HEK293 (cell line): Measurements from ENCODE around the gene ANGPTL8.

Source experiments
- CTCF ChIA-PET: fragments of 350-600 bp; formaldehyde crosslinking; extraction: SDS; loops from one replicate; lab custom pipeline; 2021; ENCODE audit warnings: antibody characterized with exemption; lab: Yijun Ruan, JAX
- POLR2A ChIA-PET: fragments of 300-600 bp; formaldehyde crosslinking; extraction: SDS; loops from one replicate; lab custom pipeline; 2020; ENCODE audit warnings: antibody characterized with exemption, inconsistent platforms; lab: Yijun Ruan, JAX
- H3K27ac ChIP-seq: fragments of 200-500 bp; sonication (Bioruptor generic); 2 replicates; pipeline ENCODE4 v1.5.1; 2014; ENCODE audit warnings: low read depth, low read length, control low read depth, inconsistent platforms; ENCODE audit errors: extremely low read depth
- H3K36me3 ChIP-seq, 2 experiments: fragments of 200-500 bp in 1 of 2; sonication (Bioruptor generic) in 1 of 2; 1 replicate in 1 of 2; 2 replicates in 1 of 2; pipeline ENCODE4 v1.5.1; 2014 to 2017; ENCODE audit warnings: inconsistent platforms in 2 of 2, low read length in 2 of 2; ENCODE audit not compliant: control insufficient read depth in 2 of 2, insufficient read depth in 1 of 2
- H3K4me1 ChIP-seq: fragments of 200-500 bp; sonication (Bioruptor generic); 2 replicates; pipeline ENCODE4 v1.5.1; 2014; ENCODE audit warnings: mild to moderate bottlenecking, low read length, inconsistent platforms; ENCODE audit not compliant: control insufficient read depth, insufficient read depth
- H3K4me3 ChIP-seq: 2 replicates; pipeline ENCODE4 v1.5.1; 2011; ENCODE audit warnings: low read depth, mild to moderate bottlenecking, control low read depth, low read length, moderate library complexity
- H3K9me3 ChIP-seq: fragments of 200-500 bp; sonication (Bioruptor generic); 2 replicates; pipeline ENCODE4 v1.5.1; 2014; ENCODE audit warnings: low read depth, low read length, inconsistent platforms; ENCODE audit not compliant: control insufficient read depth, insufficient read depth
- GFI1B ChIP-seq: fragments of 450-650 bp; formaldehyde crosslinking; IDR thresholded peaks from 2 replicates; pipeline ENCODE4 v1.5.1; 2016; ENCODE audit warnings: missing biosample characterization, missing genetic modification characterization
- HOXD13 ChIP-seq: sonication (generic); formaldehyde crosslinking; IDR thresholded peaks from 2 replicates; pipeline ENCODE4 v1.8.0; 2022; ENCODE audit warnings: missing genetic modification reagents, borderline replicate concordance
- OVOL3 ChIP-seq: fragments of 450-650 bp; formaldehyde crosslinking; IDR thresholded peaks from 2 replicates; pipeline ENCODE4 v1.5.1; 2016; ENCODE audit warnings: missing biosample characterization, missing genetic modification characterization
- SCRT2 ChIP-seq: fragments of 450-650 bp; formaldehyde crosslinking; IDR thresholded peaks from 2 replicates; pipeline ENCODE4 v1.5.1; 2016; ENCODE audit warnings: missing biosample characterization, missing genetic modification characterization
- ZBTB21 ChIP-seq: fragments of 450-650 bp; formaldehyde crosslinking; IDR thresholded peaks from 2 replicates; pipeline ENCODE4 v1.5.1; 2017; ENCODE audit warnings: missing biosample characterization, missing genetic modification characterization
- ZNF2 ChIP-seq: fragments of 450-650 bp; formaldehyde crosslinking; IDR thresholded peaks from 2 replicates; pipeline ENCODE4 v1.5.1; 2016; ENCODE audit warnings: missing biosample characterization, missing genetic modification characterization
- ZNF202 ChIP-seq: fragments of 450-650 bp; formaldehyde crosslinking; IDR thresholded peaks from 2 replicates; pipeline ENCODE4 v1.5.1; 2016; ENCODE audit warnings: missing biosample characterization, missing genetic modification characterization, borderline replicate concordance
- ZNF324 ChIP-seq: fragments of 450-650 bp; formaldehyde crosslinking; IDR thresholded peaks from 2 replicates; pipeline ENCODE4 v1.5.1; 2016; ENCODE audit warnings: missing biosample characterization, missing genetic modification characterization
- ZNF341 ChIP-seq: fragments of 450-650 bp; formaldehyde crosslinking; IDR thresholded peaks from 2 replicates; pipeline ENCODE4; 2016; ENCODE audit warnings: low read depth, missing biosample characterization, missing genetic modification characterization
- ZNF548 ChIP-seq: fragments of 450-650 bp; formaldehyde crosslinking; IDR thresholded peaks from 2 replicates; pipeline ENCODE4 v1.5.1; 2016; ENCODE audit warnings: missing biosample characterization, missing genetic modification characterization
- ZNF560 ChIP-seq: fragments of 450-650 bp; formaldehyde crosslinking; IDR thresholded peaks from 2 replicates; pipeline ENCODE4 v1.5.1; 2017; ENCODE audit warnings: missing biosample characterization, missing genetic modification characterization, borderline replicate concordance
- ZNF561 ChIP-seq: fragments of 450-650 bp; IDR thresholded peaks from 2 replicates; pipeline ENCODE4 v1.5.1; 2018; ENCODE audit warnings: missing biosample characterization, missing genetic modification characterization, borderline replicate concordance
- ZNF658 ChIP-seq: fragments of 450-650 bp; formaldehyde crosslinking; IDR thresholded peaks from 2 replicates; pipeline ENCODE4; 2016; ENCODE audit warnings: missing biosample characterization, missing genetic modification characterization
- ZNF707 ChIP-seq: fragments of 450-650 bp; formaldehyde crosslinking; IDR thresholded peaks from 2 replicates; pipeline ENCODE4 v1.5.1; 2016; ENCODE audit warnings: missing biosample characterization, missing genetic modification characterization
- ZNF747 ChIP-seq: fragments of 450-650 bp; formaldehyde crosslinking; IDR thresholded peaks from 2 replicates; pipeline ENCODE4 v1.5.1; 2016; ENCODE audit warnings: missing biosample characterization, missing genetic modification characterization
- TF ChIP-seq, protein P1 (sequence below): fragments of 450-650 bp; formaldehyde crosslinking; IDR thresholded peaks from 2 replicates; pipeline ENCODE4 v1.5.1; 2016; ENCODE audit warnings: missing biosample characterization, missing genetic modification characterization
- TF ChIP-seq, protein P2 (sequence below): fragments of 450-650 bp; formaldehyde crosslinking; IDR thresholded peaks from 2 replicates; pipeline ENCODE4 v1.5.1; 2016; ENCODE audit warnings: missing biosample characterization, missing genetic modification characterization
- TF ChIP-seq, protein P3 (sequence below): fragments of 450-650 bp; formaldehyde crosslinking; IDR thresholded peaks from 2 replicates; pipeline ENCODE4 v1.5.1; 2016; ENCODE audit warnings: missing biosample characterization, missing genetic modification characterization
- TF ChIP-seq, protein P4 (sequence below): fragments of 450-650 bp; formaldehyde crosslinking; IDR thresholded peaks from 2 replicates; pipeline ENCODE4 v1.5.1; 2016; ENCODE audit warnings: missing biosample characterization, missing genetic modification characterization
- TF ChIP-seq, protein P5 (sequence below): fragments of 450-650 bp; formaldehyde crosslinking; IDR thresholded peaks from 2 replicates; pipeline ENCODE4 v1.5.1; 2016; ENCODE audit warnings: missing biosample characterization, missing genetic modification characterization

ANGPTL8 gene, protein sequence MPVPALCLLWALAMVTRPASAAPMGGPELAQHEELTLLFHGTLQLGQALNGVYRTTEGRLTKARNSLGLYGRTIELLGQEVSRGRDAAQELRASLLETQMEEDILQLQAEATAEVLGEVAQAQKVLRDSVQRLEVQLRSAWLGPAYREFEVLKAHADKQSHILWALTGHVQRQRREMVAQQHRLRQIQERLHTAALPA

DNA sequence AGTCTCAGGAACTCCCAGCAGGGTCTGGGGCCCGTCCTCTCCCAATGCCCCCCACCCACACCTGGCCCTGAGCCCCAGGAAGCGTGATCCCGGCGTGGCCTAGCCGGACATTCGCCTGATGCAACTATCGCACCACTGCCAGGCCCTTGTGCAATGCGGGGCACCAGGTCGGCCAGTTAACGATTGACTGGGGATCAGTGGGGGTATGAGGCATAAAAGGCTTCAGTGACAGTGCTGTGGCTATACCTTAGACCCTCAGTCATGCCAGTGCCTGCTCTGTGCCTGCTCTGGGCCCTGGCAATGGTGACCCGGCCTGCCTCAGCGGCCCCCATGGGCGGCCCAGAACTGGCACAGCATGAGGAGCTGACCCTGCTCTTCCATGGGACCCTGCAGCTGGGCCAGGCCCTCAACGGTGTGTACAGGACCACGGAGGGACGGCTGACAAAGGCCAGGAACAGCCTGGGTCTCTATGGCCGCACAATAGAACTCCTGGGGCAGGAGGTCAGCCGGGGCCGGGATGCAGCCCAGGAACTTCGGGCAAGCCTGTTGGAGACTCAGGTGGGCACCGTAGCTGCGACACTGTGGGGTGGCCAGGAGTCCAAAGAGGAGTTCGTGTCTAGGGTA lies at the start of gene ANGPTL8:
TSS of gene ANGPTL8 (plus strand) at position 243 of the 624 bp plus-strand sequence. CDS start at position 262, 19 bp downstream.
- ChIA-PET CTCF (interaction anchor here (0.6 kb wide), 1 partner anchor 35 kb away, joined by 3 read pairs; no protein-coding TSS in a partner anchor), POLR2A (no interaction called here)
- no peak within 1 kb of the TSS for H3K4me3 ChIP-seq
- peak; percentile 98 for TF ChIP-seq HOXD13
- TF ChIP-seq, protein P1, sequence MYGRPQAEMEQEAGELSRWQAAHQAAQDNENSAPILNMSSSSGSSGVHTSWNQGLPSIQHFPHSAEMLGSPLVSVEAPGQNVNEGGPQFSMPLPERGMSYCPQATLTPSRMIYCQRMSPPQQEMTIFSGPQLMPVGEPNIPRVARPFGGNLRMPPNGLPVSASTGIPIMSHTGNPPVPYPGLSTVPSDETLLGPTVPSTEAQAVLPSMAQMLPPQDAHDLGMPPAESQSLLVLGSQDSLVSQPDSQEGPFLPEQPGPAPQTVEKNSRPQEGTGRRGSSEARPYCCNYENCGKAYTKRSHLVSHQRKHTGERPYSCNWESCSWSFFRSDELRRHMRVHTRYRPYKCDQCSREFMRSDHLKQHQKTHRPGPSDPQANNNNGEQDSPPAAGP (tag by site-specific recombination) = no peak
- no peaks in the 10 kb centered on the region for H3K9me3 ChIP-seq
- H3K36me3 ChIP-seq = peaks cover 0 to 18% of the 10 kb centered on the region in 2 experiments; a peak in 2 of 3 replicates
- H3K27ac ChIP-seq = no peak within 1 kb of the TSS
- H3K4me1 ChIP-seq = no peaks in the 10 kb centered on the region

DNA sequence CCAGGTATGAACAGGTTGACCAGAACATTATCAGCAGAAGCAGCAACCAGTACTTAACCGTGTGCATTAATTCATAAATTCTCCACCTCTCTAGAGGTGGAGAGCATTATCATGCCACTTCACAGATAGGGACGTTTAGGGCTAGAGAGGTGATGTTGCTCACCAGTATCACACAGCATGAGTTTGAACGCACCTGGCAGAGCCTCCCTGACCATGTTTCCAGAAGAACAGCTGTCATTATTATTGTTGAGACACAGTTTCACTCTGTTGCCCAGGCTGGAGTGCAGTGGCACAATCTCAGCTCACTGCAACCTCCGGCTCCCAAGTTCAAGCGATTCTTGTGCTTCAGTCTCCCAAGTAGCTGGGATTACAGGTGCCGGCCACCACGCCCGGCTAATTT lies 48.9 kb upstream of the ANGPTL8 start:
- TF ChIP-seq, protein P2, sequence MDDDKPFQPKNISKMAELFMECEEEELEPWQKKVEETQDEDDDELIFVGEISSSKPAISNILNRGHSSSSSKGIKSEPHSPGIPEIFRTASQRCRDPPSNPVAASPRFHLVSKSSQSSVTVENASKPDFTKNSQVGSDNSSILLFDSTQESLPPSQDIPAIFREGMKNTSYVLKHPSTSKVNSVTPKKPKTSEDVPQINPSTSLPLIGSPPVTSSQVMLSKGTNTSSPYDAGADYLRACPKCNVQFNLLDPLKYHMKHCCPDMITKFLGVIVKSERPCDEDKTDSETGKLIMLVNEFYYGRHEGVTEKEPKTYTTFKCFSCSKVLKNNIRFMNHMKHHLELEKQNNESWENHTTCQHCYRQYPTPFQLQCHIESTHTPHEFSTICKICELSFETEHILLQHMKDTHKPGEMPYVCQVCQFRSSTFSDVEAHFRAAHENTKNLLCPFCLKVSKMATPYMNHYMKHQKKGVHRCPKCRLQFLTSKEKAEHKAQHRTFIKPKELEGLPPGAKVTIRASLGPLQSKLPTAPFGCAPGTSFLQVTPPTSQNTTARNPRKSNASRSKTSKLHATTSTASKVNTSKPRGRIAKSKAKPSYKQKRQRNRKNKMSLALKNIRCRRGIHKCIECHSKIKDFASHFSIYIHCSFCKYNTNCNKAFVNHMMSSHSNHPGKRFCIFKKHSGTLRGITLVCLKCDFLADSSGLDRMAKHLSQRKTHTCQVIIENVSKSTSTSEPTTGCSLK (tag by site-specific recombination) = no peak
- no peak for TF ChIP-seq ZNF560 (tag by site-specific recombination)
- TF ChIP-seq ZNF747 = no peak
- no peak for TF ChIP-seq ZNF658 (tag by site-specific recombination)
- TF ChIP-seq, protein P3, sequence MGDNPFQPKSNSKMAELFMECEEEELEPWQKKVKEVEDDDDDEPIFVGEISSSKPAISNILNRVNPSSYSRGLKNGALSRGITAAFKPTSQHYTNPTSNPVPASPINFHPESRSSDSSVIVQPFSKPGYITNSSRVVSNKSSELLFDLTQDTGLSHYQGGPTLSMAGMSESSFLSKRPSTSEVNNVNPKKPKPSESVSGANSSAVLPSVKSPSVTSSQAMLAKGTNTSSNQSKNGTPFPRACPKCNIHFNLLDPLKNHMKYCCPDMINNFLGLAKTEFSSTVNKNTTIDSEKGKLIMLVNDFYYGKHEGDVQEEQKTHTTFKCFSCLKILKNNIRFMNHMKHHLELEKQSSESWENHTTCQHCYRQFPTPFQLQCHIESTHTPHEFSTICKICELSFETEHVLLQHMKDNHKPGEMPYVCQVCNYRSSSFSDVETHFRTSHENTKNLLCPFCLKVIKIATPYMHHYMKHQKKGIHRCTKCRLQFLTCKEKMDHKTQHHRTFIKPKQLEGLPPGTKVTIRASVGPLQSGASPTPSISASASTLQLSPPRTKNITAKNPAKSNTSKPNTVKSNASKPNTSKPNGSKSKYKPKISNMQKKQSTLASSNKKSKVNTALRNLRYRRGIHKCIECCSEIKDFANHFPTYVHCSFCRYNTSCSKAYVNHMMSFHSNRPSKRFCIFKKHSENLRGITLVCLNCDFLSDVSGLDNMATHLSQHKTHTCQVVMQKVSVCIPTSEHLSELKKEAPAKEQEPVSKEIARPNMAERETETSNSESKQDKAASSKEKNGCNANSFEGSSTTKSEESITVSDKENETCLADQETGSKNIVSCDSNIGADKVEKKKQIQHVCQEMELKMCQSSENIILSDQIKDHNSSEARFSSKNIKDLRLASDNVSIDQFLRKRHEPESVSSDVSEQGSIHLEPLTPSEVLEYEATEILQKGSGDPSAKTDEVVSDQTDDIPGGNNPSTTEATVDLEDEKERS = no peak
- TF ChIP-seq, protein P4, sequence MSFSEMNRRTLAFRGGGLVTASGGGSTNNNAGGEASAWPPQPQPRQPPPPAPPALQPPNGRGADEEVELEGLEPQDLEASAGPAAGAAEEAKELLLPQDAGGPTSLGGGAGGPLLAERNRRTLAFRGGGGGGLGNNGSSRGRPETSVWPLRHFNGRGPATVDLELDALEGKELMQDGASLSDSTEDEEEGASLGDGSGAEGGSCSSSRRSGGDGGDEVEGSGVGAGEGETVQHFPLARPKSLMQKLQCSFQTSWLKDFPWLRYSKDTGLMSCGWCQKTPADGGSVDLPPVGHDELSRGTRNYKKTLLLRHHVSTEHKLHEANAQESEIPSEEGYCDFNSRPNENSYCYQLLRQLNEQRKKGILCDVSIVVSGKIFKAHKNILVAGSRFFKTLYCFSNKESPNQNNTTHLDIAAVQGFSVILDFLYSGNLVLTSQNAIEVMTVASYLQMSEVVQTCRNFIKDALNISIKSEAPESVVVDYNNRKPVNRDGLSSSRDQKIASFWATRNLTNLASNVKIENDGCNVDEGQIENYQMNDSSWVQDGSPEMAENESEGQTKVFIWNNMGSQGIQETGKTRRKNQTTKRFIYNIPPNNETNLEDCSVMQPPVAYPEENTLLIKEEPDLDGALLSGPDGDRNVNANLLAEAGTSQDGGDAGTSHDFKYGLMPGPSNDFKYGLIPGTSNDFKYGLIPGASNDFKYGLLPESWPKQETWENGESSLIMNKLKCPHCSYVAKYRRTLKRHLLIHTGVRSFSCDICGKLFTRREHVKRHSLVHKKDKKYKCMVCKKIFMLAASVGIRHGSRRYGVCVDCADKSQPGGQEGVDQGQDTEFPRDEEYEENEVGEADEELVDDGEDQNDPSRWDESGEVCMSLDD (tag by site-specific recombination) = no peak
- TF ChIP-seq ZBTB21 (tag by site-specific recombination) = no peak
- no peak for TF ChIP-seq OVOL3 (tag by site-specific recombination)
- TF ChIP-seq, protein P5, sequence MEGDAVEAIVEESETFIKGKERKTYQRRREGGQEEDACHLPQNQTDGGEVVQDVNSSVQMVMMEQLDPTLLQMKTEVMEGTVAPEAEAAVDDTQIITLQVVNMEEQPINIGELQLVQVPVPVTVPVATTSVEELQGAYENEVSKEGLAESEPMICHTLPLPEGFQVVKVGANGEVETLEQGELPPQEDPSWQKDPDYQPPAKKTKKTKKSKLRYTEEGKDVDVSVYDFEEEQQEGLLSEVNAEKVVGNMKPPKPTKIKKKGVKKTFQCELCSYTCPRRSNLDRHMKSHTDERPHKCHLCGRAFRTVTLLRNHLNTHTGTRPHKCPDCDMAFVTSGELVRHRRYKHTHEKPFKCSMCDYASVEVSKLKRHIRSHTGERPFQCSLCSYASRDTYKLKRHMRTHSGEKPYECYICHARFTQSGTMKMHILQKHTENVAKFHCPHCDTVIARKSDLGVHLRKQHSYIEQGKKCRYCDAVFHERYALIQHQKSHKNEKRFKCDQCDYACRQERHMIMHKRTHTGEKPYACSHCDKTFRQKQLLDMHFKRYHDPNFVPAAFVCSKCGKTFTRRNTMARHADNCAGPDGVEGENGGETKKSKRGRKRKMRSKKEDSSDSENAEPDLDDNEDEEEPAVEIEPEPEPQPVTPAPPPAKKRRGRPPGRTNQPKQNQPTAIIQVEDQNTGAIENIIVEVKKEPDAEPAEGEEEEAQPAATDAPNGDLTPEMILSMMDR = no peak
- no peak for TF ChIP-seq ZNF548 (tag by site-specific recombination)
- no peak for TF ChIP-seq ZNF561 (tag by site-specific recombination)
- no peak for TF ChIP-seq ZNF202 (tag by site-specific recombination)
- no peak for TF ChIP-seq SCRT2 (tag by site-specific recombination)
- TF ChIP-seq ZNF341 (tag by site-specific recombination) = no peak
- no peak for TF ChIP-seq ZNF2 (tag by site-specific recombination)
- TF ChIP-seq GFI1B (tag by site-specific recombination) = no peak
- TF ChIP-seq ZNF324 (tag by site-specific recombination) = no peak
- TF ChIP-seq ZNF707 (tag by site-specific recombination) = no peak
- H3K4me3 ChIP-seq = no peak overlapping the region
- peaks cover 3 to 52% of the 10 kb centered on the region in 2 experiments; a peak in 2 of 3 replicates for H3K36me3 ChIP-seq
- no peak overlapping the region for H3K27ac ChIP-seq
- ChIA-PET CTCF (interaction anchor here (0.7 to 1.2 kb wide), 2 partner anchors 13 to 14 kb away, joined by 3 read pairs; no protein-coding TSS in a partner anchor), POLR2A (no interaction called here)
- peaks cover 5% of the 10 kb centered on the region for H3K4me1 ChIP-seq
- H3K9me3 ChIP-seq = no peaks in the 10 kb centered on the region
